HG03469 (cell line): Measurements from ENCODE around the gene RDH16.
A peak's percentile ranks its signal among the peaks of the same experiment; 100 is the strongest.

Experiments used
- ATAC-seq: cut with Tn5 transposase; IDR thresholded peaks from one replicate; pipeline ENCODE4 v1.9.1; 2021; ENCODE audit warnings: mild to moderate bottlenecking, moderate library complexity, moderate number of reproducible peaks; ENCODE audit not compliant: unreplicated experiment

RDH16 gene, protein sequence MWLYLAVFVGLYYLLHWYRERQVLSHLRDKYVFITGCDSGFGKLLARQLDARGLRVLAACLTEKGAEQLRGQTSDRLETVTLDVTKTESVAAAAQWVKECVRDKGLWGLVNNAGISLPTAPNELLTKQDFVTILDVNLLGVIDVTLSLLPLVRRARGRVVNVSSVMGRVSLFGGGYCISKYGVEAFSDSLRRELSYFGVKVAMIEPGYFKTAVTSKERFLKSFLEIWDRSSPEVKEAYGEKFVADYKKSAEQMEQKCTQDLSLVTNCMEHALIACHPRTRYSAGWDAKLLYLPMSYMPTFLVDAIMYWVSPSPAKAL

GRCh38 chr12:56957229-56958052 is at the start of gene RDH16:
TSS of gene RDH16 (minus strand) at chr12:56957608. CDS start at chr12:56957462, 146 bp downstream.
- ATAC-seq = no peak

GRCh38 chr12:57006809-57007475 is 49.5 kb upstream of the RDH16 start:
- ATAC-seq = no peak

GRCh38 chr12:57005980-57006808 is 48.8 kb upstream of the RDH16 start, which contains the start of gene ZBTB39:
TSS of gene ZBTB39 (minus strand) at chr12:57006546. CDS start at chr12:57004917, 1,629 bp downstream.
- peak; percentile 49 for ATAC-seq

DNA sequence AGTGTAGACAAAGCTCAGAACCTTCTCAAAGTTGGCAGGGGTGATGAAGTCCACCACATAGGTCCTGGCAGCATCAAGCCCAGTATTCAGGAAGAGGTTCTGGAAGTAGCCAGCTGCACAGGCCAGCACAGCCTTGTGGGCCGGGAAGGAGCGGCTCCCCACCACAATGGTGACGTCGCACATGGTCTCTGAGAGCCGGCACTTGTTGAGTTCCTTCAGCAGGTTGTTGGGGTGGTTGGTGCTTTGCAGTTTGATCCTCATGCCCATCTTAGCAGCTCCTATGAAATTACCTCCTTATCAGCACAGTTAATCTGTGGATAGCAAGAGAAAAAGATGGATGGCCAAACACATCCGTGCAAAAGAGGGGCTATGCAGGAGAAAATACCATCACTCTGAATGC is 47.2 kb upstream of the RDH16 start:
- ATAC-seq = no peak

- no peak for ATAC-seq
Observed at GRCh38 chr12:57003395-57003794, 46.0 kb upstream of the RDH16 start.

GRCh38 chr12:57001448-57001906 is 44.1 kb upstream of the RDH16 start:
- ATAC-seq = no peak

DNA sequence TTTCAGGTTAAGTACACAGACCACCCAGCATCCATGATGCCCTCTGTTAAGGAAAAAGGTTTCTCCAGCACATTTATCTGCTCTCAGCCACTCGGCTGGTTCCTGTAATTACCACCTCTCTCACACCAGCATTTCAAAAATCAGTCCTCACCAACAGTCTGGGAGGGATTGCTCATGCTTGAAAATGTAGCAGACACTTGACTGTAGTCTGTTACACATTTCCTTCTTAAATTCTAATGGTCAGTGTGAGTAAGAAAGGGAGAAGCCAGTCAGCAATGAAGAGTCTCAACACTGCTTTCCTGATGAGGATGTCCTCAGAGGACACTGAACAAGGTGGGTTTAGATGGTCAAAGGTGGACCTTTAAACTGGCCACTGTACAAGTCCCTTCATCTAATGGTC is 43.0 kb upstream of the RDH16 start:
- no peak for ATAC-seq

DNA sequence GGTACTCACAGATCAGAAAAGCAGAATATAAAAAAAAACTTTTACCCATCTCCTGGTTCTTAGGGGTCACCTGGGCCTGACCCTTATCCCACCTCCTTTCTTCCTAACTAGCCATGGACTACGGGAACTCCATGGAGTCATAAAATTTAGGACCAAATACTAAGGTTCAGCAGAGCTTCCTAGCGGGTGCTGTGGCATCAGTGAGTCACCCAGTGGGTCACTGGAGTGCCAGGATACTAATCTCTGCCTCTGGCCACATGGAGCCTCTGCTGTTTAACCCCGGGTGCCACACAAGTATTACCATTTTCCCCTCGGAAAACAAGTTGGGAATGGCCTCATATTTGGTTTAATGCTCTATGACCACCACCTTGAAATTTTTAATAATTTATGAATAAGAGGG is 42.0 kb upstream of the RDH16 start:
- ATAC-seq = no peak

GRCh38 chr12:56998981-56999380 is 41.6 kb upstream of the RDH16 start:
- ATAC-seq = peak; percentile 70

DNA sequence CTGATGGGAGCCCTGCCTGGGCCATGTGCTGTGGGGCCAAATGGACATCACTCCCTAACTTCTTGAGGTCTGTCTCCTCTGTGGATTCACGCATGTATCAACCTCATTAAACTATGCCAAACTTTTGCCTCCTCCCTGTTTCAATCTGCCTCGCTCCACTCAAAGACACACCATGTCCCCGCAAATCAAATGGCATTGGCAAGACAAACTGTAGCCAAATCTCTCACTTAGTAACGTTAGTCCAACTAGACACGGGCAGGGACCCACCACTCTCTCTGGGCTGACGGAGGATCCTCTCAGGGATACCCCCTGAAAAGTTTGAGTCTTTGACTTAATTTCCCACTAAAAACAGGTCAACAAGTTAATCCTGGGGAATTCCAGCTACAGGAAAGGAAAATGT is 40.9 kb upstream of the RDH16 start:
- no peak for ATAC-seq

DNA sequence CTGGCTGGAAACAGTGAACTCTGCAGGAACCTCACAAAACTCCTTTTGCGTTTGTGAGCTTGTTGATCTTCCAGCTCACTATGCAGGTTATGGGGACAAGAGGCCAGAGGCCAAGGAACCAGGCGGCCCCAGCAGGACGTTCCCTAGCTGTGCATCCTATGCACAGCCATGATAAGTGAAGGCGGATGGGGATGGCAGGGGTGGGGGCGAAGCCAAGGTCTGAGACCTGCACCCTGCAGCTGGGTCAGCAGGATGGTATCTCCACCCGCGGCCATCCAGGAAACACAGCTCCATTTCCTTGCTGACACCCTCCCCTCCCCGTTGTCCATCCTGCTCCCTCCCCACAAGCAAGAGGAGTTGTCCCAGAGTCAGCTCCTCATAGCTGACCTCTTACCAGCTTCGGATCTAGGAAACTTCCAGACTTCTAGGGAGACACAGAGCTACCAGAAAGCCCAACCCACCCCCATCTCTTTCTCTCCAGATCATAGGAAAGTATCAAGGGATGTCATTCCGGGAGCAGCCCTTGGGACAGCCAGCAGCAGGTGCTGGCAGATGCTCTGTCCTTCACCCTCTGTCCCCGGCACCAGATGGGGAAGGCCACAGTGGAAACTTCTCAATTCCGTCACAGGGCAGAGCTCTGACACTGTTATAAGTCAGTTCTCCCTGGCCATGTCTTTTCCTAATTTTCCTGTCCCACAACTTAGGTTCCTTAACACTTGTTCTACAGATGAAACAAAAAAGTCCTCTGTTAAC is 39.6 kb upstream of the RDH16 start:
- ATAC-seq = no peak

- no peak for ATAC-seq
Observed at GRCh38 chr12:56995930-56996496, 38.6 kb upstream of the RDH16 start.

DNA sequence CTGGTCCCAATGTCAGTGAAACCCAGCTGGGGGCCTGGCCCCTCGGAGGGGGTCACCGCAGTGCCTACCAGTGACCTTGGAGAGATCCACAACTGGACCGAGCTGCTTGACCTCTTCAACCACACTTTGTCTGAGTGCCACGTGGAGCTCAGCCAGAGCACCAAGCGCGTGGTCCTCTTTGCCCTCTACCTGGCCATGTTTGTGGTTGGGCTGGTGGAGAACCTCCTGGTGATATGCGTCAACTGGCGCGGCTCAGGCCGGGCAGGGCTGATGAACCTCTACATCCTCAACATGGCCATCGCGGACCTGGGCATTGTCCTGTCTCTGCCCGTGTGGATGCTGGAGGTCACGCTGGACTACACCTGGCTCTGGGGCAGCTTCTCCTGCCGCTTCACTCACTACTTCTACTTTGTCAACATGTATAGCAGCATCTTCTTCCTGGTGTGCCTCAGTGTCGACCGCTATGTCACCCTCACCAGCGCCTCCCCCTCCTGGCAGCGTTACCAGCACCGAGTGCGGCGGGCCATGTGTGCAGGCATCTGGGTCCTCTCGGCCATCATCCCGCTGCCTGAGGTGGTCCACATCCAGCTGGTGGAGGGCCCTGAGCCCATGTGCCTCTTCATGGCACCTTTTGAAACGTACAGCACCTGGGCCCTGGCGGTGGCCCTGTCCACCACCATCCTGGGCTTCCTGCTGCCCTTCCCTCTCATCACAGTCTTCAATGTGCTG is 38.0 kb upstream of the RDH16 start:
- ATAC-seq = no peak

DNA sequence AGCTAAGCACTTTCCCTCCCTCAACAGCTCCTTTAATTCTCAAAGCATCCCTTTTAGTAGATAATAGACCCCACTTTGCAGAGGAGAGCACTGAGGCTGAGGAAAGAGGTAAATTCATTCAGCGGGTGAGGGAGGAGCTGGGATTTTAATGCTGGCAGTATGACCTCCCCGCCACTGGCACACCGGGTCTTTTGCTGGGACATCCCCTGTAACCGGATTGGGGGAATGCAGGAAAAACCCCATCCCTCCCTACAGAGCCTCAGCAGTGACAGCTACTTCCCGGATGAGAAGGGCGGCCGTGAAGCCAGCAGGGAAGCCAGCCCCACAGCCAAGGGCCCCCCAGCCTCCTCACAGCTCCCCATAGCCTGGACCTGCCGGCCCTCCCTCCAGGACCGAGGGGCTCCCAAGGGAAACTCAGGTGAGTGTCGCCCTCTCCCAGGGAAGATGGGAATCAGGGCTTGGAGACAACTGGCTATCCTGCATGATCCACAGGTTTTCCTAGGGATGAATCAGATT is 36.9 kb upstream of the RDH16 start:
- no peak for ATAC-seq

DNA sequence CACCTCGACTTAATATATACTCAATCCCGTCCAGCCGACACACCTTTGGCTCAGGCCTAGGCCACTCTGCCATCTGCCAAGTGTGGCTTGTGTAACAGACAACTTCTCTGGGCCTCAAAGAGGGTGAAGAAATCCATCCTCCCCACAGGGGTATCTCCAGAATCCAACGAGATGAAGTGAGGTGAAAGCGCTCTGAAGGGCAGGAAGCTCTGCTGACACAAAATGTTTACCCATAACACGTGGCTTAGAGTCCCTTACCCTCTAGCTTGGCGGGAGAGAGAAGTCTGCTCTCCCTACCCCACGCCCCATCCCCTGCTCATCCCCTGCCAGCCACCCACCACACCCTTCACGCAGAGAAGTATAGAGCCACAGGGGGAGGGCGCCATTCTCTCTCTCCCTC is 35.9 kb upstream of the RDH16 start:
- no peak for ATAC-seq

DNA sequence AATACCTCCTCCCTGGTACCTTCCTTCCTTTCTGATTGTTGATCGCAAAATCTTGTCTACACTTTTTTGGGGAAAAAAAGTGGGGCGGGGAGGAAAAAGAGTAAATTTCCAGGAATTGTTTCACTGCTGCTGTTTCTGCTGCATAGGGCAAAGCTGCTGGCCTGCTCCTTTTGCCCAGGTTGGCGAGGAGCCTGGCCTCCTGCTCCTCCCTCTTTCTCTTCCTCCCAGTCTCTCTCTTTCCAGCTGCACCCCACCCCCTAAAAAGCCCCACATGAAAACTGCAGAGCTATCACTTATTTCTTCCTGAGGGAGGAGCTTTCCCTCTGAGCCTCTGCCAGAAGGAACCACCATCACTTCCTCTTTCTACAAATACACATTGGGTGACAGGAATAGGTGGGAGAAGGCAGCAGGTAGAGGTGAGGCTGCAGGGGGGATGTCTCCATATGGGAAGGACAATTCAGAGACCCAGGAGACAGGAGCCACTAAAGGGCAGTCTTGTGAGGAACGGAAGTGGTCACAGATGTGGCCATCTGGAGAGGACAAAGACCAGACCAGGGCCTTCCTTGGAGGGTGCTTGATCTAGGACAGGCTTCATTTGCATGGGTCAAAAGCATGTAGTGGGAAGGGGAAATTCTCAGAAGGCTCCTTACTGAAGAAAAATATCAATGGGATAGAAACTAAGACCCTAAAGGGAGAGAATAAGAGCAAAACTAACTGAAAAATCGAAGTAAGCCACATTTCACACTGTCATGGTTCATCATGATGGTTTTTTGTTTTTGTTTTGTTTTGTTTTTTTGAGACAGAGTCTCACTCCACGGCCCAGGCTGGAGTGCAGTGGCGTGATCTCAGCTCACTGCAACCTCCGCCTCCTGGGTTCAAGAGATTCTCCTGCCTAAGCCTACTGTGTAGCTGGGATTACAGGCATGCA is 34.2 kb upstream of the RDH16 start:
- no peak for ATAC-seq

DNA sequence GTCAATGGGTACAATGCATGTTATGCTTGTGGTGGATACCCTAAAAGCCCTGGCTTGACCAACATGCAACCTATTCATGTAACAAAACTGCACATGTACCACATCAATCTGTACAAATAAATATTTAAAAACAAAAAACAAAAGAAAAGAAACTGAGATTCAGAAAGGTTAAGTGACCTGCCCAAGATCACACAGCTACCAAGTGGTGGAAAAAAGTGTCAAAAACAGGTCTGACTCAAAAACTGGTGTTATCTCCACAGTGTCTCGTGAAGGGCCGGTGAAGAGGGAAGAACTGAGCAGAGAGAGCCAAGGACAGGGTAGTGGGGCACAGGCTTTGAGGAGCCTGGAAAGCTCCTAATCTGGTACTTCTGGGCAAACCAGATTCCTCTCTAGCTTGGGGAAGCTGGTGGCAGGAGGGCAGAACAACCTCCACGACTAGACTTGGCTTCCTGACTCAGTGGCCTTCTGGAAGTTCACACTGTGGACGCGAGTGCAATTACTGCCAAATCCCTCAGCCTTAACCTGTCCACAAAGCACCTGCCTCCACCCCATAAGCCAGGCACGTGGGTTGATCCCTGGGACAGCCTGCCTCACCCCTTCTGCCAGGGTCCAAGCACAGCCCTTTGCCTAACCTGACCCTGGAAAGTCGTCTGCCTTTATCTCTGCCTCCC is 33.4 kb upstream of the RDH16 start:
- no peak for ATAC-seq
